Measurements from ENCODE around the gene PTPN13.

PTPN13 gene

DNA sequence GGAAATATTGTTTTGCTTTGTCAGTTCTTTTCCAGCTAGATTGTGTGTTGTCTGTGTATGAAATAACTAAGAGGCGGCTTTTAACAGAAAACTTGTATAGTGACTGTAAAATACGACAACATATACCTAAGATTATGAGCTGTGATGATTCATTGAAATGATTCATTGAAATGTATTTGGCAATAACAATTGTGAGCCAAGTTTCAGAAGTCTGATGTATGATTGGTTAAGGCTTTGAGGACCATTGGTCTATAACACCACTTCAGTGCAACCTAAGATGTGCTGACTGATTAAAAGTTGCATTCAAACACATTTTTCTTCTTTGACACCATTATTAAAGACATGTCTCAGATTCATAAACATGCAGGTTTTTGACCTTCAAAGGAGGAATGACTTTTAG, 76.6 kb downstream of the PTPN13 start:
- H3K9ac ChIP-seq (ENCODE audit: low read length in 2 of 2), result no peak overlapping the region
- no peak overlapping the region for H3K4me3 ChIP-seq (ENCODE audit: low read length in 2 of 2)
- no peaks in the 10 kb centered on the region for H3K36me3 ChIP-seq (ENCODE audit: control insufficient read depth in 2 of 2, insufficient read depth in 2 of 2, low read length in 2 of 2)
- no peaks in the 10 kb centered on the region for H3K4me1 ChIP-seq (ENCODE audit: control insufficient read depth, insufficient read depth, low read length)
- H3K9me3 ChIP-seq (ENCODE audit: control insufficient read depth in 2 of 2, low read length in 2 of 2), result no peaks in the 10 kb centered on the region
- no peak overlapping the region for H3K27ac ChIP-seq (ENCODE audit: low read length)
- no peaks in the 10 kb centered on the region for H3K27me3 ChIP-seq (ENCODE audit: control insufficient read depth in 1 of 2, insufficient read depth in 2 of 2, low read length in 2 of 2)

DNA sequence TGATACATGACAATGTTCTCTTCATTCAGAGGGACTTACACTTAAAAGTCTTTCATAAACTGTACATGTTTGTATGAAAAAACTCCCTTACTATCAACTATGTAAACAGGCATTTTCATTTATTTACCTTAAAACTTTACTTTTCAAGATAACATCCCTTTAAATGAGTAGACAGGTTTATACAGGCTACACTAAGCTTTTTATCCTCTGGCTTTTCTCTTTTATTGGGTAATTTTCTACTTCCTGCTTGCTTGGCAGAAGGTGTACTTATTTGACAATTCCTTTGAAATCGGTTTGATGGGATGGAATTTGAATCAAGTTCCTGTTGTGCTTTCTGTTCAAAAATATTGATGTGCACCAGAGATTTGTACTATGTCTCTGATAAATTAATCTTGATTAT, 81.4 kb downstream of the PTPN13 start:
- Histone ChIP-seq H3K27me3 (ENCODE audit: control insufficient read depth in 1 of 2, insufficient read depth in 2 of 2, low read length in 2 of 2) (no peaks in the 10 kb centered on the region), H3K4me1 (ENCODE audit: control insufficient read depth, insufficient read depth, low read length) (no peaks in the 10 kb centered on the region), H3K36me3 (ENCODE audit: control insufficient read depth in 2 of 2, insufficient read depth in 2 of 2, low read length in 2 of 2) (no peaks in the 10 kb centered on the region), H3K9ac (ENCODE audit: low read length in 2 of 2) (no peak overlapping the region), H3K4me3 (ENCODE audit: low read length in 2 of 2) (no peak overlapping the region), H3K27ac (ENCODE audit: low read length) (no peak overlapping the region), H3K9me3 (ENCODE audit: control insufficient read depth in 2 of 2, low read length in 2 of 2) (no peaks in the 10 kb centered on the region)

DNA sequence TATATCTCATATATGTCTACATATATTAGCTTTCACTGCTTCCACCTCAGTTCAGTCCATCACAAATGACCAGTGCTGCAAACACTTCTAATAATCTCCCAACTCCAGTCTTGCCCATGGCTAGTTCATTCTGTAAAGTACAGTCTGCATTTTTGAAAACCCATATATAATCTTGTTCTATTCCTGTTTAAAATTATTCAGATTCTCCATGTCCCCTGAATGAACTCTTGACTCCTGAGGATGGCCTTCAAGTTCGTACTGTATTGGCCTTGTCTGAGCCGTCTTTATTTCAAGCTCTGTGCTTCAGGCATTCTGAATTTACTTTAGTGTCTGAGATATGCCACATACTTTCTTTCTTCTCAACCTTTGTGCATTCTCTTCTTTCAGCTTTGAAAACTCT, 84.7 kb downstream of the PTPN13 start:
- H3K36me3 ChIP-seq (ENCODE audit: control insufficient read depth in 2 of 2, insufficient read depth in 2 of 2, low read length in 2 of 2), result no peaks in the 10 kb centered on the region
- H3K4me1 ChIP-seq (ENCODE audit: control insufficient read depth, insufficient read depth, low read length), result no peaks in the 10 kb centered on the region
- no peak overlapping the region for H3K9ac ChIP-seq (ENCODE audit: low read length in 2 of 2)
- no peaks in the 10 kb centered on the region for H3K9me3 ChIP-seq (ENCODE audit: control insufficient read depth in 2 of 2, low read length in 2 of 2)
- H3K27me3 ChIP-seq (ENCODE audit: control insufficient read depth in 1 of 2, insufficient read depth in 2 of 2, low read length in 2 of 2), result no peaks in the 10 kb centered on the region
- H3K4me3 ChIP-seq (ENCODE audit: low read length in 2 of 2), result no peak overlapping the region
- no peak overlapping the region for H3K27ac ChIP-seq (ENCODE audit: low read length)

DNA sequence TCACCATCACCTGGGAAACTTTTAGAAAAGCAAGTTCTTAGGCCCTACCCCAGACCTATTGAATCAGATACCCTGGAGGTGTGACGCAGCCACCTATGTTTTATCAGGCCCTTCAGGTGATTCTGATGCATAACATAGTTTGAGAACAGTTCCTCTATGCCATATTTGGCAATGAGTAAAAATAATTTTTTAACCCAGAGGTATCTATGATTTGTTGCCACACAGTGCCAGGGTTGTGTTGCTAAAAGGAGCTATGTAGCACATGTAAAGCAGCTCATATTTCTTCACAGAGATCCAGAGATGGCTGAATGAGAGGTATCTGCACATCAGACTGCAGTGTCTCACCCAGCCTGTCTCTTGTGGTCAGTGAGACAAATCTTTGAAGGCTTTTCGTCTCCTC, 85.3 kb downstream of the PTPN13 start:
- H3K27ac ChIP-seq (ENCODE audit: low read length), result no peak overlapping the region
- no peaks in the 10 kb centered on the region for H3K4me1 ChIP-seq (ENCODE audit: control insufficient read depth, insufficient read depth, low read length)
- no peaks in the 10 kb centered on the region for H3K27me3 ChIP-seq (ENCODE audit: control insufficient read depth in 1 of 2, insufficient read depth in 2 of 2, low read length in 2 of 2)
- no peaks in the 10 kb centered on the region for H3K9me3 ChIP-seq (ENCODE audit: control insufficient read depth in 2 of 2, low read length in 2 of 2)
- H3K9ac ChIP-seq (ENCODE audit: low read length in 2 of 2), result no peak overlapping the region
- no peak overlapping the region for H3K4me3 ChIP-seq (ENCODE audit: low read length in 2 of 2)
- H3K36me3 ChIP-seq (ENCODE audit: control insufficient read depth in 2 of 2, insufficient read depth in 2 of 2, low read length in 2 of 2), result no peaks in the 10 kb centered on the region

DNA sequence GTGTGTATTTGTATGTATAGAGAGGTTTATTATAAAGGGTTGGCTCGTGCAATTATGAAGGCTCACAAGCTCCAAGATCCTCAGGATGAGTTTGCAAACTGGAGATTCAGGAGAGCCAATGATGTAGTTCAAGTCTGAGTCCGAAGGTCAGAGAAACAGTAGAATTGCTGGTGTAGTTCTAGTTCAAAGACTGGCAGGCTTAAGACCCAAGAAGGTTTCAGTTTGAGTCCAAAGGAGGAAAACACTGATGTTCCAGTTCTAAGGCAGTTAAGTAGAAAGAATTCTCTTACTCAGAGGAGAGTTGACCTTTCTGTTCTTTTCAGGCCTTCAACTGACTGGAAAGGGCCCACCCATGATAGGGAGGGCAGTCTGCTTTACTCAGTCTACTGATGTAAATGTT, 89.1 kb downstream of the PTPN13 start:
- Histone ChIP-seq H3K36me3 (ENCODE audit: control insufficient read depth in 2 of 2, insufficient read depth in 2 of 2, low read length in 2 of 2) (no peaks in the 10 kb centered on the region), H3K27me3 (ENCODE audit: control insufficient read depth in 1 of 2, insufficient read depth in 2 of 2, low read length in 2 of 2) (no peaks in the 10 kb centered on the region), H3K4me1 (ENCODE audit: control insufficient read depth, insufficient read depth, low read length) (no peaks in the 10 kb centered on the region), H3K4me3 (ENCODE audit: low read length in 2 of 2) (no peak overlapping the region), H3K9me3 (ENCODE audit: control insufficient read depth in 2 of 2, low read length in 2 of 2) (no peaks in the 10 kb centered on the region), H3K27ac (ENCODE audit: low read length) (no peak overlapping the region), H3K9ac (ENCODE audit: low read length in 2 of 2) (no peak overlapping the region)

DNA sequence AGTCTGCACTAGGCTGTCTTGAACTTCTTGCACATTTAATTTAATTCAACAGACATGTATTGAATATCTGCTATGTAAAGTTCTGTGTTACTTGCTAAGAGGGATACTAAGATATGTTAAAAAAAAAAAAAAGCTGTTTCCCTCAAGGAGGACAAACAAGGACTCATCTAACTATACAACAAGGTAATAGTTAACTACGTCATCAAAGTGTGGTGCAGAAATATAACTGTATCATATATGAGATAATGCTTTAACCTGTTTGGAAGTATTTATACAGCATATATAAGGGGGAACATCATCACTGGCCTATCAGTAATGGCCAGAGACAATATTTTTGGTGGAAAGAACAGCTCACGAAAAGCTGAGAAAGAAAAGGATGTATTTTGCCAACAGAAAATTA, 89.9 kb downstream of the PTPN13 start:
- no peak overlapping the region for H3K9ac ChIP-seq (ENCODE audit: low read length in 2 of 2)
- H3K9me3 ChIP-seq (ENCODE audit: control insufficient read depth in 2 of 2, low read length in 2 of 2), result no peaks in the 10 kb centered on the region
- no peaks in the 10 kb centered on the region for H3K27me3 ChIP-seq (ENCODE audit: control insufficient read depth in 1 of 2, insufficient read depth in 2 of 2, low read length in 2 of 2)

DNA sequence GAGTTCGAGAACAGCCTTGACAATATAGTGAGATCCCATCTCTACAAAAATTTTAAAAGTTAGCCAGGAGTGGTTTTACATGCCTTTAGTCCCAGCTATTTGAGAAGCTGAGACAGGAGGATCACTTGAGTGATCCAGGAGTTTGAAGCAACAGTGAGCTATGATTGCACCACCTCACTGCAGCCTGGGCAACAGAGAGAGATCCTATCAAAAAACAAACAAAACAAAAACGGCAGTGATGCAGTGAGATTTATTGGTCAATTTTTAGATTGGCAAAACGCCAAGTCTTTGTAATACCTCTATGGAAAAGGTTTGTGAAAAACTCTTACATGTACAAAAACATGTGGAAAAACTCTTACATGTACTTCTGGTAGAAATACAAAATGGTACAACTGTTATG, 91.3 kb downstream of the PTPN13 start:
- H3K36me3 ChIP-seq (ENCODE audit: control insufficient read depth in 2 of 2, insufficient read depth in 2 of 2, low read length in 2 of 2), result no peaks in the 10 kb centered on the region
- no peak overlapping the region for H3K27ac ChIP-seq (ENCODE audit: low read length)
- no peaks in the 10 kb centered on the region for H3K4me1 ChIP-seq (ENCODE audit: control insufficient read depth, insufficient read depth, low read length)
- H3K27me3 ChIP-seq (ENCODE audit: control insufficient read depth in 1 of 2, insufficient read depth in 2 of 2, low read length in 2 of 2), result no peaks in the 10 kb centered on the region
- H3K4me3 ChIP-seq (ENCODE audit: low read length in 2 of 2), result no peak overlapping the region
- H3K9ac ChIP-seq (ENCODE audit: low read length in 2 of 2), result no peak overlapping the region
- H3K9me3 ChIP-seq (ENCODE audit: control insufficient read depth in 2 of 2, low read length in 2 of 2), result no peaks in the 10 kb centered on the region

More for the DNA sequence above, 89.9 kb downstream of the PTPN13 start:
- Histone ChIP-seq H3K36me3 (ENCODE audit: control insufficient read depth in 2 of 2, insufficient read depth in 2 of 2, low read length in 2 of 2) (no peaks in the 10 kb centered on the region), H3K27ac (ENCODE audit: low read length) (no peak overlapping the region), H3K4me1 (ENCODE audit: control insufficient read depth, insufficient read depth, low read length) (no peaks in the 10 kb centered on the region), H3K4me3 (ENCODE audit: low read length in 2 of 2) (no peak overlapping the region)

DNA sequence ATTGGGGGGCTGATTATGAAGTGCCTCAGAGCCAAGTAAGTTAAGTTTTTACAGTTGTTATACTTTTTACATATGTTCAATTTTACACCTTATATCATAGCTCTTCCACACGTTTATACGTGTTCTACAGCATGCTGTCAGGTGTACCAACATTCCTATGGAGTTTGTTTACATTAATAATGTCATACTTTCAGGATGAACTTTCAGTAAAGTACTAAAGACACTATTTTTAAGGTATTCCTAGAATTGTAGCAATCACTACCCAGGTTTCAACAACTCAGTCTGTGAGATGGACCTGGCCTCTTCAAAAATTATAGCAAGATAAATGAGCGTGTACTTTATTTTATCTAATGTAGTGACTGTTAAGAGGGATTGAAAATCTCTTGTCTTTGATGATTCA, 92.6 kb downstream of the PTPN13 start:
- Histone ChIP-seq H3K27me3 (ENCODE audit: control insufficient read depth in 1 of 2, insufficient read depth in 2 of 2, low read length in 2 of 2) (no peaks in the 10 kb centered on the region), H3K4me1 (ENCODE audit: control insufficient read depth, insufficient read depth, low read length) (no peaks in the 10 kb centered on the region), H3K36me3 (ENCODE audit: control insufficient read depth in 2 of 2, insufficient read depth in 2 of 2, low read length in 2 of 2) (no peaks in the 10 kb centered on the region), H3K27ac (ENCODE audit: low read length) (no peak overlapping the region), H3K9ac (ENCODE audit: low read length in 2 of 2) (no peak overlapping the region), H3K9me3 (ENCODE audit: control insufficient read depth in 2 of 2, low read length in 2 of 2) (no peaks in the 10 kb centered on the region), H3K4me3 (ENCODE audit: low read length in 2 of 2) (no peak overlapping the region)

DNA sequence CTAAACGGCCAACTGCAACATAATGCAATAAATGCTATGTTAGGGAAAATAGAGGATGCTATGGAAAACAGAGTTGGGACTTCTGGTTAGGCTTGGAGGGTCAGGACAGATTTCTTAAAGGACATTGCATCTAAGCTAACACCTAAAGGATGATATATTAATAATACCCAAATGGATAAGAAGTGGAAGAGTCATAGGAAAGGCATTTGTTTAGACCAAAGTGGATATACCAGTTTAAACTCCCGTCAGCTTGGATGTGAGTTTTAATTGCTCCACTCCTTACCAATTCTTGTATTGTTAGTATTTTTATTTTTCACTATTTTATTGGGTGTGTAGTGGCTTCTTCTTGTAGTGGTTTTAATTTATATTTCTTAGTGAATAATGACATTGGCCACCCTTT, 93.9 kb downstream of the PTPN13 start:
- H3K27ac ChIP-seq (ENCODE audit: low read length), result no peak overlapping the region
- H3K4me1 ChIP-seq (ENCODE audit: control insufficient read depth, insufficient read depth, low read length), result no peaks in the 10 kb centered on the region
- no peak overlapping the region for H3K4me3 ChIP-seq (ENCODE audit: low read length in 2 of 2)
- no peak overlapping the region for H3K9ac ChIP-seq (ENCODE audit: low read length in 2 of 2)
- H3K36me3 ChIP-seq (ENCODE audit: control insufficient read depth in 2 of 2, insufficient read depth in 2 of 2, low read length in 2 of 2), result no peaks in the 10 kb centered on the region
- H3K9me3 ChIP-seq (ENCODE audit: control insufficient read depth in 2 of 2, low read length in 2 of 2), result no peaks in the 10 kb centered on the region
- no peaks in the 10 kb centered on the region for H3K27me3 ChIP-seq (ENCODE audit: control insufficient read depth in 1 of 2, insufficient read depth in 2 of 2, low read length in 2 of 2)

DNA sequence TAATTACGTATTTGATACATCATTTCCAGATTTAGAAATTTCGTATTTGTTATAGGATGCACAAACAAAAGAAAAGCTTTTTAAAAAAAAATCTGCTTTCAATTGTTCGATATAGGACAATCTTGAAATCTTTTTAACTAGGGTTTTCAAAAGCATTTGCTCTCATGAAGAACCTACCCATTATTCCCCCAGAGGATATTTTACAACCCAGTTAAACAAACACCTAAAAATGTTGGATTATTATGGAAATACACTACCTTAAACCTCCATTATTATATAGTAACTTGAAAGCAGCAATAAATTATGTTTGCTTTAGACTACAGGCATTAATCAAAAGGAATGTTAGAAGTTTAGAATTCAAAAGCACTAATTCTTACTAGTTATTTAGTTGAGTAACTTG, 110.5 kb downstream of the PTPN13 start:
- Histone ChIP-seq H3K36me3 (ENCODE audit: control insufficient read depth in 2 of 2, insufficient read depth in 2 of 2, low read length in 2 of 2) (no peaks in the 10 kb centered on the region), H3K27ac (ENCODE audit: low read length) (no peak overlapping the region), H3K27me3 (ENCODE audit: control insufficient read depth in 1 of 2, insufficient read depth in 2 of 2, low read length in 2 of 2) (no peaks in the 10 kb centered on the region), H3K9ac (ENCODE audit: low read length in 2 of 2) (no peak overlapping the region), H3K4me3 (ENCODE audit: low read length in 2 of 2) (no peak overlapping the region), H3K9me3 (ENCODE audit: control insufficient read depth in 2 of 2, low read length in 2 of 2) (no peaks in the 10 kb centered on the region), H3K4me1 (ENCODE audit: control insufficient read depth, insufficient read depth, low read length) (no peaks in the 10 kb centered on the region)

DNA sequence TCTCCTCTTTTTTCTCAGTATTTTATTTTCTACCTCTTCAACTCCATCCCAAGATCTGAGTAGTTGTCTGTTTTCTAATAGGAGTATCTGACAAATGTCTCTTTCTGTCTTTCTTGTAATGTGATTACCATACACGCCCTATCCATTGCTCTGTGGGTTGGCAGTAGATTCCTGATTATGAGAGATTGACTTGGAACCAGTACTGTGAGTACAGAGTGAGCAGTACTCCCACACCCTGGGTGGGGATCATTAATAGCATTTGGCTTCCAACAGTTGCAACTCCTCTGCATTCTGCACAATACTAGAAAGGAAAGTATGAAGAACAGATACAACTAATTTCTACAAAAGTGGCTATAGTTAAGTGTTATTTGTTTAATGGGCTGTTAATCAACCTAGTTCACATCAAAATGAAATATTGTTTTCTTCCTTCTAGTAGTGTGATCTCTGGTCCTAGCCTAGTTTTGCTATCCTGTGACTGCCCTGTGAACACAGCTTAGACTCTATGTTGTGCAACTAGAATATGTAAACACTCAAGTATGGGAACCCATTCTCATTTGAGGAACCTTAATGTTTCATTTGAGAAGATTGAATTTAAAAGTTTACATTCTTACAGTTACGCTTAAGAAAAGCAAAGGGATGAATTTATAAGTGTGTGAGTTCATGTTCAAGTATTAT, 112.9 kb downstream of the PTPN13 start:
- Histone ChIP-seq H3K9me3 (ENCODE audit: control insufficient read depth in 2 of 2, low read length in 2 of 2) (no peaks in the 10 kb centered on the region), H3K4me1 (ENCODE audit: control insufficient read depth, insufficient read depth, low read length) (no peaks in the 10 kb centered on the region), H3K4me3 (ENCODE audit: low read length in 2 of 2) (no peak overlapping the region), H3K9ac (ENCODE audit: low read length in 2 of 2) (no peak overlapping the region), H3K36me3 (ENCODE audit: control insufficient read depth in 2 of 2, insufficient read depth in 2 of 2, low read length in 2 of 2) (no peaks in the 10 kb centered on the region), H3K27ac (ENCODE audit: low read length) (no peak overlapping the region), H3K27me3 (ENCODE audit: control insufficient read depth in 1 of 2, insufficient read depth in 2 of 2, low read length in 2 of 2) (no peaks in the 10 kb centered on the region)
